ENCODE data around the gene NXNL1.
"Not testable (repeated sequence)": the region's sequence is repeated elsewhere in the genome, so short reads cannot be mapped to it uniquely, and the experiment has no call there.

DNA sequence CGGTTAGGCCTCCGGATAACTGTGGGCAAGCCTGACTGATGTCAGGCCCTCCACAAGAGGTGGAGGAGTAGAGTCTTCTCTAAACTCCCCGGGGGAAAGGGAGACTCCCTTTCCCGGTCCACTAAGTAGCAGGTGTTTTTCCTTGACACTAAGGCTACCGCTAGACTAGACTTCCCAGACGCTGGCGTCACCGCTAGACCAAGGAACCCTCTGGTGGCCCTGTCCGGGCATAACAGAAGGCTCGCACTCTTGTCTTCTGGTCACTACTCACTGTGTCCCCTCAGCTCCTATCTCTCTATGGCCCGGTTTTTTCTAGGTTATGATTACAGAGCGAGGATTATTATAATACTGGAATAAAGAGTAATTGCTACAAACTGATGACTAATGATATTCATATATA is 38.3 kb upstream of the NXNL1 start:
- TF ChIP-seq, protein P1, sequence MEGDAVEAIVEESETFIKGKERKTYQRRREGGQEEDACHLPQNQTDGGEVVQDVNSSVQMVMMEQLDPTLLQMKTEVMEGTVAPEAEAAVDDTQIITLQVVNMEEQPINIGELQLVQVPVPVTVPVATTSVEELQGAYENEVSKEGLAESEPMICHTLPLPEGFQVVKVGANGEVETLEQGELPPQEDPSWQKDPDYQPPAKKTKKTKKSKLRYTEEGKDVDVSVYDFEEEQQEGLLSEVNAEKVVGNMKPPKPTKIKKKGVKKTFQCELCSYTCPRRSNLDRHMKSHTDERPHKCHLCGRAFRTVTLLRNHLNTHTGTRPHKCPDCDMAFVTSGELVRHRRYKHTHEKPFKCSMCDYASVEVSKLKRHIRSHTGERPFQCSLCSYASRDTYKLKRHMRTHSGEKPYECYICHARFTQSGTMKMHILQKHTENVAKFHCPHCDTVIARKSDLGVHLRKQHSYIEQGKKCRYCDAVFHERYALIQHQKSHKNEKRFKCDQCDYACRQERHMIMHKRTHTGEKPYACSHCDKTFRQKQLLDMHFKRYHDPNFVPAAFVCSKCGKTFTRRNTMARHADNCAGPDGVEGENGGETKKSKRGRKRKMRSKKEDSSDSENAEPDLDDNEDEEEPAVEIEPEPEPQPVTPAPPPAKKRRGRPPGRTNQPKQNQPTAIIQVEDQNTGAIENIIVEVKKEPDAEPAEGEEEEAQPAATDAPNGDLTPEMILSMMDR (conservative IDR thresholded peaks at IDR 0.05; ENCODE audit: low read length): not testable (repeated sequence)
- not testable (repeated sequence) for TF ChIP-seq EZH2phosphoT487 (IDR thresholded peaks at IDR 0.05; ENCODE audit: borderline replicate concordance, low read depth, low read length)

All from OCI-LY7 (cell line).